Measurements from ENCODE around the gene HOXD13.

HOXD13 gene

GRCh38 chr2:176105730-176106580 lies 13.4 kb downstream of the HOXD13 start:
- no peaks in the 10 kb centered on the region for H3K27me3 ChIP-seq (ENCODE audit: insufficient read depth, low read length, poor library complexity)
- ATAC-seq (ENCODE audit: insufficient read depth, low read depth) = no peak
- no peak overlapping the region for H3K4me2 ChIP-seq (ENCODE audit: insufficient read depth, low read length)
- no peaks in the 10 kb centered on the region for H3K79me2 ChIP-seq (ENCODE audit: insufficient read depth, low read length)
- DNase-seq = no peak
- no peaks in the 10 kb centered on the region for H3K36me3 ChIP-seq (ENCODE audit: insufficient read depth, low read length)
- H3K4me3 ChIP-seq (ENCODE audit: low read depth in 1 of 2, low read length in 2 of 2) = no peak overlapping the region
- no peak overlapping the region for H3K9ac ChIP-seq (ENCODE audit: low read depth, low read length)
- no peaks in the 10 kb centered on the region for H3K4me1 ChIP-seq (ENCODE audit: insufficient read depth, low read length)
- no peak overlapping the region for H2AFZ ChIP-seq (ENCODE audit: low read depth, low read length)
- no peaks in the 10 kb centered on the region for H3K9me3 ChIP-seq (ENCODE audit: insufficient read depth, low read length, severe bottlenecking)
- no peaks in the 10 kb centered on the region for H4K20me1 ChIP-seq (ENCODE audit: insufficient read depth, low read length)
- TF ChIP-seq EZH2 (IDR thresholded peaks at IDR 0.05; ENCODE audit: borderline replicate concordance, low read depth, low read length, severe bottlenecking) = no peak
- no peak for TF ChIP-seq CTCF (IDR thresholded peaks at IDR 0.05; ENCODE audit: borderline replicate concordance, extremely low read depth, low read length, poor library complexity, severe bottlenecking)
- H3K27ac ChIP-seq (ENCODE audit: low read length) = no peak overlapping the region

- Histone ChIP-seq H4K20me1 (ENCODE audit: insufficient read depth, low read length) (no peaks in the 10 kb centered on the region), H3K79me2 (ENCODE audit: insufficient read depth, low read length) (no peaks in the 10 kb centered on the region), H3K9me3 (ENCODE audit: insufficient read depth, low read length, severe bottlenecking) (no peaks in the 10 kb centered on the region), H2AFZ (ENCODE audit: low read depth, low read length) (no peak within 1 kb of the TSS), H3K27me3 (ENCODE audit: insufficient read depth, low read length, poor library complexity) (no peaks in the 10 kb centered on the region), H3K36me3 (ENCODE audit: insufficient read depth, low read length) (no peaks in the 10 kb centered on the region), H3K4me2 (ENCODE audit: insufficient read depth, low read length) (no peak within 1 kb of the TSS), H3K4me1 (ENCODE audit: insufficient read depth, low read length) (no peaks in the 10 kb centered on the region), H3K27ac (ENCODE audit: low read length) (no peak within 1 kb of the TSS), H3K4me3 (ENCODE audit: low read depth in 1 of 2, low read length in 2 of 2) (no peak within 1 kb of the TSS), H3K9ac (ENCODE audit: low read depth, low read length) (no peak within 1 kb of the TSS)
- ATAC-seq (ENCODE audit: insufficient read depth, low read depth) = no peak
- DNase-seq = no peak
- TF ChIP-seq EZH2 (IDR thresholded peaks at IDR 0.05; ENCODE audit: borderline replicate concordance, low read depth, low read length, severe bottlenecking) (no peak), CTCF (IDR thresholded peaks at IDR 0.05; ENCODE audit: borderline replicate concordance, extremely low read depth, low read length, poor library complexity, severe bottlenecking) (no peak)
Measured at GRCh38 chr2:176106581-176107539, 14.3 kb downstream of the HOXD13 start, which contains the start of gene HOXD11. Gene HOXD11 (plus strand): TSS chr2:176107280. CDS start chr2:176107356, 76 bp downstream.

- ATAC-seq (ENCODE audit: insufficient read depth, low read depth) = no peak
- H3K79me2 ChIP-seq (ENCODE audit: insufficient read depth, low read length) = no peaks in the 10 kb centered on the region
Measured at GRCh38 chr2:176107731-176108181, 15.2 kb downstream of the HOXD13 start.

More at GRCh38 chr2:176107731-176108181, 15.2 kb downstream of the HOXD13 start:
- DNase-seq = no peak
- H2AFZ ChIP-seq (ENCODE audit: low read depth, low read length) = no peak overlapping the region
- no peak overlapping the region for H3K4me3 ChIP-seq (ENCODE audit: low read depth in 1 of 2, low read length in 2 of 2)
- TF ChIP-seq EZH2 (IDR thresholded peaks at IDR 0.05; ENCODE audit: borderline replicate concordance, low read depth, low read length, severe bottlenecking) (no peak), CTCF (IDR thresholded peaks at IDR 0.05; ENCODE audit: borderline replicate concordance, extremely low read depth, low read length, poor library complexity, severe bottlenecking) (no peak)
- H4K20me1 ChIP-seq (ENCODE audit: insufficient read depth, low read length) = no peaks in the 10 kb centered on the region
- H3K9me3 ChIP-seq (ENCODE audit: insufficient read depth, low read length, severe bottlenecking) = no peaks in the 10 kb centered on the region
- no peak overlapping the region for H3K4me2 ChIP-seq (ENCODE audit: insufficient read depth, low read length)
- no peaks in the 10 kb centered on the region for H3K4me1 ChIP-seq (ENCODE audit: insufficient read depth, low read length)
- no peak overlapping the region for H3K27ac ChIP-seq (ENCODE audit: low read length)
- H3K36me3 ChIP-seq (ENCODE audit: insufficient read depth, low read length) = no peaks in the 10 kb centered on the region
- H3K9ac ChIP-seq (ENCODE audit: low read depth, low read length) = no peak overlapping the region
- no peaks in the 10 kb centered on the region for H3K27me3 ChIP-seq (ENCODE audit: insufficient read depth, low read length, poor library complexity)

Measured in DND-41 (cell line).